Measurements from ENCODE around the gene ITPR2.
"Not testable (repeated sequence)": the region's sequence is repeated elsewhere in the genome, so short reads cannot be mapped to it uniquely, and the experiment has no call there.

Gene ITPR2

GRCh38 chr12:26767116-26767515 lies 65.9 kb downstream of the ITPR2 start:
- ATAC-seq (replicated peaks) (no peak), DNase-seq (no peak)
- Mint-ChIP-seq H3K4me3 (no peak overlapping the region), H3K27ac (no peak overlapping the region), H3K36me3 (ENCODE audit: insufficient read depth) (no peaks in the 10 kb centered on the region), H3K4me1 (ENCODE audit: low read depth in 2 of 2) (peaks cover 11 to 15% of the 10 kb centered on the region in 2 donors), H3K9me3 (peaks cover 0 to 4% of the 10 kb centered on the region in 2 donors), H3K27me3 (no peaks in the 10 kb centered on the region)

DNA sequence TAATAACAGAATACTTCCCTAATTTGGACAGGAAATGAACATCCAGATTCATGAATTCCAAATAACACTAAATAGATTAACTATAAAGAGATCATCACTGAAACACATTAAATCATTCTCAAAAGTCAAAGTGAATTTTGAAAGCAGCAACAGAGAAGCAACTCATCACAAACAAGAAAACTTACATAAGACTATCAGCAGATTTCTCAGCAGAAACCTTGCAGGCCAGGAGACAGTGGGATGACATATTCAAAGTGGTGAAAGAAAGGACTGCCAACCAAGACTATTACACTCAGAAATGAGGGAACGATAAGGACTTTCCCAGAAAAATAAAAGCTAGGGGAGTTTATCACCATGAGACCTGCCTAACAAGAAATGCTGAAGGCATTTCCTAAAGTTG lies 70.8 kb downstream of the ITPR2 start:
- Mint-ChIP-seq H3K4me1 (ENCODE audit: low read depth in 2 of 2) (peaks cover 0 to 16% of the 10 kb centered on the region in 2 donors), H3K36me3 (ENCODE audit: insufficient read depth) (no peaks in the 10 kb centered on the region), H3K27me3 (no peaks in the 10 kb centered on the region), H3K27ac (no peak overlapping the region), H3K9me3 (peaks cover 0 to 8% of the 10 kb centered on the region in 2 donors), H3K4me3 (no peak overlapping the region)
- ATAC-seq (replicated peaks) (no peak), DNase-seq (no peak)

GRCh38 chr12:26761775-26762174 lies 71.2 kb downstream of the ITPR2 start:
- H3K36me3 Mint-ChIP-seq (ENCODE audit: insufficient read depth): no peaks in the 10 kb centered on the region
- DNase-seq (no peak), ATAC-seq (replicated peaks) (no peak)
- H3K4me1 Mint-ChIP-seq (ENCODE audit: low read depth in 2 of 2): peaks cover 0 to 16% of the 10 kb centered on the region in 2 donors
- H3K4me3 Mint-ChIP-seq: no peak overlapping the region
- no peak overlapping the region for H3K27ac Mint-ChIP-seq
- peaks cover 0 to 8% of the 10 kb centered on the region in 2 donors for H3K9me3 Mint-ChIP-seq
- no peaks in the 10 kb centered on the region for H3K27me3 Mint-ChIP-seq

GRCh38 chr12:26760657-26761293 lies 72.2 kb downstream of the ITPR2 start:
- no peaks in the 10 kb centered on the region for H3K27me3 Mint-ChIP-seq
- H3K4me3 Mint-ChIP-seq: no peak overlapping the region
- H3K36me3 Mint-ChIP-seq (ENCODE audit: insufficient read depth): no peaks in the 10 kb centered on the region
- H3K9me3 Mint-ChIP-seq: peaks cover 0 to 8% of the 10 kb centered on the region in 2 donors
- H3K27ac Mint-ChIP-seq: no peak overlapping the region
- H3K4me1 Mint-ChIP-seq (ENCODE audit: low read depth in 2 of 2): peaks cover 0 to 16% of the 10 kb centered on the region in 2 donors
- DNase-seq: no peak
- ATAC-seq (replicated peaks): no peak

- not testable (repeated sequence) for ATAC-seq (replicated peaks); H3K9me3 Mint-ChIP-seq; DNase-seq; H3K36me3 Mint-ChIP-seq (ENCODE audit: insufficient read depth); H3K4me3 Mint-ChIP-seq; H3K27ac Mint-ChIP-seq; H3K27me3 Mint-ChIP-seq
- peaks cover 7 to 28% of the 10 kb centered on the region in 2 donors for H3K4me1 Mint-ChIP-seq (ENCODE audit: low read depth in 2 of 2)
Measured at GRCh38 chr12:26755362-26755761, 77.6 kb downstream of the ITPR2 start.

- no peak overlapping the region for H3K4me3 Mint-ChIP-seq
- H3K4me1 Mint-ChIP-seq (ENCODE audit: low read depth in 2 of 2): peaks cover 10 to 37% of the 10 kb centered on the region in 2 donors
- H3K27ac Mint-ChIP-seq: no peak overlapping the region
- peaks cover 0 to 2% of the 10 kb centered on the region in 2 donors for H3K9me3 Mint-ChIP-seq
- DNase-seq (no peak), ATAC-seq (replicated peaks) (no peak)
- H3K27me3 Mint-ChIP-seq: no peaks in the 10 kb centered on the region
- no peaks in the 10 kb centered on the region for H3K36me3 Mint-ChIP-seq (ENCODE audit: insufficient read depth)
Measured at GRCh38 chr12:26754148-26754547, 78.8 kb downstream of the ITPR2 start.

- Mint-ChIP-seq H3K27me3 (no peaks in the 10 kb centered on the region), H3K9me3 (peaks cover 0 to 2% of the 10 kb centered on the region in 2 donors), H3K4me1 (ENCODE audit: low read depth in 2 of 2) (peaks cover 26 to 54% of the 10 kb centered on the region in 2 donors), H3K4me3 (no peak overlapping the region), H3K36me3 (ENCODE audit: insufficient read depth) (no peaks in the 10 kb centered on the region), H3K27ac (no peak overlapping the region)
- DNase-seq (no peak), ATAC-seq (replicated peaks) (no peak)
Measured at GRCh38 chr12:26751179-26751578, 81.8 kb downstream of the ITPR2 start.

- Mint-ChIP-seq H3K36me3 (ENCODE audit: insufficient read depth) (no peaks in the 10 kb centered on the region), H3K4me3 (no peak overlapping the region), H3K27ac (no peak overlapping the region), H3K4me1 (ENCODE audit: low read depth in 2 of 2) (peaks cover 26 to 59% of the 10 kb centered on the region in 2 donors), H3K9me3 (peaks cover 0 to 2% of the 10 kb centered on the region in 2 donors), H3K27me3 (no peaks in the 10 kb centered on the region)
- ATAC-seq (replicated peaks) (no peak), DNase-seq (no peak)
Measured at GRCh38 chr12:26750531-26751175, 82.3 kb downstream of the ITPR2 start.

DNA sequence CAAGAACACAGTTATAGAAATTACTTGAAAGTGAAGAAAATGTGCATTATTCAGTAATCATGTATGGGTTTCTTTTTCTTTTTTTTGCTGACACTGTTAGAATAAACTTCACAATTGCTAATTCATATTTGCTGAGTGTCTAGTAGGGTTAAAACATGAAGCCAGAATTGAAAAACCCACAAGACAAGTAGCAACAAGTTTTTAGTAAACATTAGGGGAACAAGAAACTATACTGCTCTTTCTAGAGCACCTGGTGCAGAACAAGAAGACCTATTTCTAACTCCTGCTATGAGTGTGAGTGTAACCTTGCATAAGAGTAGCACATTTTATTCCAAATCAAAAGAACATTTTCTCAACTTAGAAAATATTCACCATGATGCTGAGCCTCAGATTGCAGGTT lies 83.2 kb downstream of the ITPR2 start:
- Mint-ChIP-seq H3K4me1 (ENCODE audit: low read depth in 2 of 2) (peaks cover 26 to 59% of the 10 kb centered on the region in 2 donors), H3K4me3 (no peak overlapping the region), H3K36me3 (ENCODE audit: insufficient read depth) (no peaks in the 10 kb centered on the region), H3K27ac (no peak overlapping the region), H3K9me3 (peaks cover 0 to 2% of the 10 kb centered on the region in 2 donors), H3K27me3 (no peaks in the 10 kb centered on the region)
- ATAC-seq (replicated peaks): no peak
- no peak for DNase-seq

DNA sequence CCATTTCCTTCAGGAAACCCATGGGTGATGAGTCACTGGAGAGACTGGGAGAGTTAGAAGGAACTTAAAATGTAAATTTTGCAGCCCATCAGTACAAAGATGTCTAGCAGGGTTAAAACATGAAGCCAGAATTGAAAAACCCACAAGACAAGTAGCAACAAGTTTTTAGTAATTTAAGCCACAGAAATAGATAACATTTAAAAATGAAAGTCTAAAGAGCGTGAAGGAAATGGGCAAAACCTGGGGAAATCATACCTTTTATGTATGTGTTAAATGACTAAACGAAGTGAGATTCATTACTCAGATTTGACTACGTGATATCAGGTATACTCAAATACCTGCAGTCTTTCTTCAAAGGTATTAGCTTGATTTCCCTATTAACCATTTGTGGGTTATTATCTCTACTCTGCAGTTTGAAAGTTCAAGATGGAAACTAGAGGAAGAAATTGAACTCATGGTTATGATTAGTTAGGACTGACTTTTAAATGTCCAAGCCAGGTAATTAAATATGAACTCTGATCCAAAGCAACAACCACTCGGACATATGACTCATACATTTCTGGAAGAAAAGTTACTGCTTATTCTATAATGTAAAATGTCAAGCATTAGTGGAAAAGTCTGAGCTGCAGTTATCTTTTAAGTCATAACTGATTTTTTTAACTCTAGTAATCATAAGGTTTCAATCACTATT lies 84.1 kb downstream of the ITPR2 start:
- H3K4me1 Mint-ChIP-seq (ENCODE audit: low read depth in 2 of 2): peaks cover 27 to 63% of the 10 kb centered on the region in 2 donors
- ATAC-seq (replicated peaks) (peak; percentile 22), DNase-seq (no peak)
- peak overlapping the region; percentile 4 to 62 for H3K4me3 Mint-ChIP-seq
- no peaks in the 10 kb centered on the region for H3K9me3 Mint-ChIP-seq
- no peaks in the 10 kb centered on the region for H3K36me3 Mint-ChIP-seq (ENCODE audit: insufficient read depth)
- H3K27me3 Mint-ChIP-seq: no peaks in the 10 kb centered on the region
- peak overlapping the region; percentile 15 to 82 for H3K27ac Mint-ChIP-seq

- no peaks in the 10 kb centered on the region for H3K27me3 Mint-ChIP-seq
- H3K4me1 Mint-ChIP-seq (ENCODE audit: low read depth in 2 of 2): peaks cover 28 to 60% of the 10 kb centered on the region in 2 donors
- ATAC-seq (replicated peaks) (no peak), DNase-seq (no peak)
- H3K36me3 Mint-ChIP-seq (ENCODE audit: insufficient read depth): no peaks in the 10 kb centered on the region
- no peaks in the 10 kb centered on the region for H3K9me3 Mint-ChIP-seq
- peak overlapping the region; percentile 4 to 62 for H3K4me3 Mint-ChIP-seq
- H3K27ac Mint-ChIP-seq: peak overlapping the region; percentile 15 to 82
Measured at GRCh38 chr12:26748412-26748740, 84.6 kb downstream of the ITPR2 start.

DNA sequence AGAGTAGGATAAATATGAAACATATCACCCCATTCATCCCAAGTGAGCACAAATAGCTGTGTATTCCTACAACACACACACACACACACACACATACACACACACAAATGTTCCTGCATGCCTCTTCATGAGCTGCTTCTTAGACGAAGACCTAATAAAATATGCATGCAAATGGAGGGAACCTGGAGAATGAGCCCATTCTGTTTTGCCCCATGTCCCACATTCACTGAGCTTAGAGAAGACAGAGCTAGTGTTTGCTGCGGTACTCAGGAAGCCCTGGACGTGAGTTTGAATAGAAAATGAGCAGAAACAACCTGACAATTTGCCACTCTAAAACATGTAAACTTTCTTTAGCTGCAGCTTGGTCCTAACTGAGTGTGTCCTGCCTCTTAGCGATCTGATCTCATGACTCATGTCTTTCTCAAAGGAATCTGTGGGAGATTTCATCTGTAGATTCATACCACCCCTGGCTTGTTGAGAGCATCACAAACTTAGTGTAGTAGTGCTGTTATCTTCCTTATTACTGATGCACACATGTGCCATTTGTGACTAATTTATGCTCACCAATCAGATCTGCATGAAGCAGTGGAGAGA lies 86.8 kb downstream of the ITPR2 start:
- Mint-ChIP-seq H3K36me3 (ENCODE audit: insufficient read depth) (no peaks in the 10 kb centered on the region), H3K4me3 (no peak overlapping the region), H3K27ac (no peak overlapping the region), H3K4me1 (ENCODE audit: low read depth in 2 of 2) (peaks cover 29 to 55% of the 10 kb centered on the region in 2 donors), H3K27me3 (no peaks in the 10 kb centered on the region), H3K9me3 (no peaks in the 10 kb centered on the region)
- no peak for DNase-seq
- ATAC-seq (replicated peaks): no peak

- Mint-ChIP-seq H3K4me3 (no peak overlapping the region), H3K27ac (no peak overlapping the region), H3K27me3 (no peaks in the 10 kb centered on the region), H3K36me3 (ENCODE audit: insufficient read depth) (no peaks in the 10 kb centered on the region), H3K4me1 (ENCODE audit: low read depth in 2 of 2) (peaks cover 22 to 46% of the 10 kb centered on the region in 2 donors), H3K9me3 (no peaks in the 10 kb centered on the region)
- DNase-seq (no peak), ATAC-seq (replicated peaks) (no peak)
Measured at GRCh38 chr12:26744697-26745440, 88.1 kb downstream of the ITPR2 start.
